Posterior vena cava (tissue), 2 donors: ENCODE measurements around the gene PARP4. TPM values are rescaled to one million over a fixed set of nuclear protein-coding genes. Genes with fewer than 3 reads are reported as not detected.
"Not testable (repeated sequence)": the region's sequence is repeated elsewhere in the genome, so short reads cannot be mapped to it uniquely, and the experiment has no call there.

Experiments used
- DNase-seq: peaks from one replicate; pipeline ENCODE4 v3.0.0-alpha.2; 2020; ENCODE audit warnings: low spot score
- intact Hi-C, 2 donors: fragments of 100-400 bp; cut with DNase I; formaldehyde crosslinking; loops; one replicate each; pipeline versions ENCODE4 v1.14.1 to v1.14.2; 2022 to 2023
- total RNA-seq, 2 donors: library from RNA; stranded (reverse); fragmentation: NEBNext Ultra II Directional; extraction: Animal tissue kit (Norgen Biotek cat#: 25700); gene quantifications; one replicate each; pipeline ENCODE4 v1.2.1, GENCODE V29; 2021
- donor health status: DM: yes; HTN: yes; CAD: no.
- donor health status: DM: yes; HTN: yes; CAD: no.

PARP4 gene
- total RNA-seq, 2 donors from 2014 or later, result 31.5 to 34.0 TPM

- no peak for DNase-seq
- intact Hi-C loops, result no loop called here
These were observed 52.3 kb downstream of the PARP4 start for GRCh38 chr13:24460256-24460655.

DNA sequence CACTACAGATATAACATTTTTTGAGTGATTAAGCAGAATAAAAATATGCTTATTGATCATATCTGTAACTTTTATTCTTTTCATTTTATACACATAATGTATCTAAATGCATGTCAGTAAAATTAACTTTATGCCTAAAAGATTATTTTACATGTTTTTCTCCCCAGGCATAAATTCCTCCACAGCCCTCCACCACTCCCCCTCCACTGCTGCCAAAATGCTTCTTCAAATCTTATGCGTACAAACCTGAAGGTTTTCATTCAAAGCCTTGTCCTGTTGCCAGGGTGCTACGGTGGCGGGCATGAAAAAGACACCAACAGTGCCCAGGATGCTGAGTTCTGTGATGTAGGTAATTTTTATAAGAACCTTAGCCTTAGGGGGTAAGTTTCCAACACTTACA lies 52.9 kb downstream of the PARP4 start:
- DNase-seq, result no peak
- intact Hi-C loops, result no loop called here

- DNase-seq, result no peak
- intact Hi-C loops, result no loop called here
These were observed 53.3 kb downstream of the PARP4 start for GRCh38 chr13:24459234-24459633.

DNA sequence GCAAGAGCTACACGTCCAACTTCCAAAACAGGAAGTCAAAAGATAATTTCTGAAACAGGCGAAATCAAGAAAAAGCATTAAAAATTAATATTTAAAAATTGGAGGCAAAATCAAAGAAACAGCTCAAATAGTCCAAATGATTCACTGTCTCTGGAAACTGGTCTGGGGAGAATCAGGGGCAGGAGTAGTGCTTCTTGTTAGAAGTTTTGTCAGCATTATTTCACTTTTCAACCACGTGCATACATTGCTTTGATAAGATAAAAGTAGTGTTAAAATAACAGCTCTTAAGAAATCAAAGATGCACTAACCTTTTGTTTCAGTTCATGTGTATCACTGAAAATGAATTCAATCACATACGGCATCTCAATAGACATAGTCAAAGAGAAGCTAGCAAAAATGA lies 53.8 kb downstream of the PARP4 start:
- DNase-seq, result no peak
- intact Hi-C loops, result no loop called here

DNA sequence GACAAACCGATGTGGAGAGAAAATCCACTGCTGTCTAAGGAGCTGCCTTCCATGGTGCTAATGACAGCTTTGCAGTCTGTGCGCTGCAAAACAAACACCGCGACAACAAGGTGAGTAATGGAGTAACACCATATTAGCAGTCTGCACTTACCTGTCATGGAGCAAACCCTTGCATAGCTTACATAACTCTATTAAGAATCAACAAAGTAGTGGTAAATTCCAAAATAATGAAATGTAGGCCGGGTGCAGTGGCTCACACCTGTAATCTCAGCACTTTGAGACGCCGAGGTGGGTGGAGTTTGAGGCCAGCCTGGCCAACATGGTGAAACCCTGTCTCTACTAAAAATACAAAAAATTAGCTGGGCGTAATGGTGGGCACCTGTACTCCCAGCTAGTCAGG lies 56.2 kb downstream of the PARP4 start:
- intact Hi-C loops, result no loop called here
- DNase-seq, result no peak

DNA sequence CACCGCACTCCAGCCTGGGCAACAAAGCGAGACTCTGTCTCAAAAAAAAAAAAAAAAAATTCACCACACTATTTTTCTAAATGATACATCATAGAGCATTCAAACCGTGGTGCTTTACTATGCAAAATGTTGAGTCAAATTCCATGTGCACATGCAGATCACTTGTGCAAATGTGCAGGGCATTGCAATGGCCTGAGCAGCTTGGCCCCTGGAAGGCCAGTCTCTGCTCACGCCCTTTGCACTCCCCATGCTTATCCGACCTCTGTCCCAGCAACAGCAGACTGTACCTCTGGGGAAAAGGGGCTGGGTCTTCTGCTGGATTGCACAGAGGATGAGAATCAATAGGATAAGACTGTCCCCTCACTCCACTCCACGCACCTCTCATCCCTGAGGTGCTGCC lies 58.5 kb downstream of the PARP4 start:
- intact Hi-C loops, result no loop called here

DNA sequence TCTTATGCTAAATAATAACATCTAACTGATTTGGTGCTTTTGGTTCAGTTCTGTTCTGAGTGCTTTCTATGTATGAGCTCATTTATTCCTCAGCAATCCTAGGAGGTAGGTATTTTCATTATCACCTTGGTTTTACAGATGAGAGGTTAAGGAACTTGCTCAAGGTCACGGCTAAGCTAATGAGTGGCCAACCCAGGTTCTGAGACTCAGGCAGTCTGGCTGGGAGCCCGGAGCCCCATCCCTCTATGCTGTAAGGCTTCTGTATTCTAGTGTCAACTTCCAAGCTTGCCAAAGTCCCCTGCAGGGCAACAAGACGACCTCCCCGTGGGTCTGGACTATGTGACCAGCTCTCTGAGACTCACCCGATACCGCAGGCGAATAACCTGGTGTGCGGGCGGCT lies 60.5 kb downstream of the PARP4 start:
- intact Hi-C loops, result no loop called here
- DNase-seq, result no peak

More for the DNA sequence above, 58.5 kb downstream of the PARP4 start:
- DNase-seq, result no peak

GRCh38 chr13:24450530-24450929 lies 62.0 kb downstream of the PARP4 start:
- DNase-seq, result no peak
- intact Hi-C loops, result no loop called here

DNA sequence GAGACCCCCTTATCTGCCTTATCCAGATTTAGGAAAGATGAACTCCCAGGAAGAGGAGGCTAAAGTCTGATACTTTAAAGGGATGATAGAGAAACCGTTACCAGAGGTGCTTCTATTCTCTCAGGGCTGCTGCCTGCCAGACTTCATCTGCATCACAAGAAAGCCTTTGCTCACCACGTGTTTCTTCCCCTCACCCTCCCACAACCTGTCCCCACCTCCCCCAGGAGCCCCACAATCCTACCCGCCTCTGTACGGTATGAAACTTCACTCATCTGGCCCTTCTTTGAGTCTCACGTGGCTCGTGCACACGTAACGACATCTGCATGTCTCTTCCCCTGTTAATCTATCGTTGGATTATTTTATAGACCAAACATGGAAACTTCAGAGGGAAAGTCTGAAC lies 67.7 kb downstream of the PARP4 start:
- DNase-seq, intact Hi-C loops: not testable (repeated sequence)

- no peak for DNase-seq
- intact Hi-C loops, result no loop called here
These were observed 69.2 kb downstream of the PARP4 start for GRCh38 chr13:24443366-24443765.

DNA sequence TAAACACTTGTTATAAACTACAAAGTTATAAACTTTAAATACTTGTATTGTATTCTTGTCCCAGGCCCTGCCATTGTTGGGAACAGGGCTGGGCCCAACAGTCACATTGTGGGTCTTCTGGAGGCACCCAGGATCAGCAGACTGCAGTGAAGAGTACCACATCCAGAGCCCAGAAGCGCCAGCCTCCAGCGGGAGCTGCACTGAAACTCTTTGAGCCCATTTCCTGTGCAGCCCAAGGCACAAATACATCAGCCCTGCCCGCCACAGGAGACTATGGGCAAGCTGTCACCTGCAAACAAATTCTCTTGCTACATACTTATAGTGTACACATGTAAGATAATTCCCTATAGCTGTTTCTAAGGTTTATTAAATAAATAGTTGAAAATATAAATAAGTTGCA lies 86.5 kb downstream of the PARP4 start:
- not testable (repeated sequence) for DNase-seq

GRCh38 chr13:24419668-24420067 lies 92.9 kb downstream of the PARP4 start:
- intact Hi-C loops, DNase-seq: not testable (repeated sequence)

More for the DNA sequence above, 86.5 kb downstream of the PARP4 start:
- intact Hi-C loops, result not testable (repeated sequence)

GRCh38 chr13:24407844-24408243 lies 104.7 kb downstream of the PARP4 start:
- intact Hi-C loops, result no loop called here
- DNase-seq, result no peak

GRCh38 chr13:24406524-24406923 lies 106.1 kb downstream of the PARP4 start:
- intact Hi-C loops, result no loop called here
- no peak for DNase-seq

- intact Hi-C loops, result no loop called here
- DNase-seq, result no peak
These were observed 115.8 kb downstream of the PARP4 start for GRCh38 chr13:24396821-24397220.

DNA sequence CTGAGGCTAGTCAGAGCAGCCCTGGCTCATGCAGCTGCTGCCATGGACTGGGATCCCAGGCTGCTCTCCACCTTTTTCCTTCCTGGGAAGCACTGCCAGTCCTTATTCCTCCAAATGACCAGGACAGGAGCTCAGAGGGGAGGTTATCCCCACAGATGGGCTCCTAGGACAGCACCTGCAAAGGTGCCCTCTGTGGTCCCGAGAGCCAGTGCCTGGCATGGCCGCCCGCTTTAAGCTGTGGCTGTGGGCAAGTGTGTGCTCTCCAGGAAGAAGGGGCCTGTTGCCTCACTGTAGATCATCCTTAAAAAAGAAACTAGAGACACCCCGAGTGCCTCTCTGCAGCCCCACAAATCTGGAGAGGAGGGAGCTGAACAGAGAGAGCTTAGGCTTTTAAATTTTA lies 119.6 kb downstream of the PARP4 start:
- no peak for DNase-seq
- intact Hi-C loops, result no loop called here

DNA sequence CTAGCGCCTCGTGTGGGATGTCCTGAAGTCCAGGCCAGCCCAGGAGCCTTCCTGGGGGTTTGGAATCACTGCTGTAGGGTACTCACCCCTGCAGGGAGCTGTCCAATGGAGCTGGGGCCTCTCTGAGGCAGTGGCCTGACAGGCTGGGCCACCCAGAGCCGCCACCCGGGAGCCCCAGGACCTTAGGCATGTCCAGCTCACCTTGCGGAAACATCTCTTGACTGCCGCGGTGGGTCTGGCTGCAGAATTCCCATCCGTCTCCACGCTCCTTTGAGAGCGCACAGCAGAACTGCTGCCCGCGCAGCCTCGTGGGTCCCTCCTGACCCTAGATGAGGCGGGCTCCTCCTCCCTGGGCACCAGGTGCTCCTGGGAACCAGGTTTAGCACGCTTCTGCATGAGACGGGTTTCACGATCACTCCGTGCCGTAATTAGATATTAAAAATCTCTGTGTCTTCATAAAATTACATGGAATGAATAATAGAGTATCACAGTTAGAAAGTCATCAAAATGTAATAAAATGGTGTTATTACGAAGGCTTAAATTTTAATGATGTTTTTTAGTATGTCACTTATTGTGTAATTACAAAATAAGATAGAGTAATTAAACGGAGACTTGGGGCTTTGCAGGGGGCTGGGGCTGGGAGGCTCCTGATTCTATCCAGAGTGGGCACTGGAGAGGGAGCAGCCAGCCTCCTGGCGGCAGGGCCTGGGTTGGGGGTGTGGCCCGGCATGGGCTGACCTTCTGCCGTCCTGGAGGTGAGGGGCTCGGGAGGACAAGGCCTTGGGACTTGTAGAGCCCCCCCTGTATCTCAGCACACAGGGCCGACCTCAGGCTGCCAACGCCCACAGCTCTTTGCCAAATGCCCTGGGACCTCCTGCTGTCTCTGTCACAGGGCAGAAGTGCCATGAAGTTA lies 120.6 kb downstream of the PARP4 start:
- intact Hi-C loops, DNase-seq: not testable (repeated sequence)

GRCh38 chr13:24390795-24391194 lies 121.8 kb downstream of the PARP4 start:
- intact Hi-C loops, DNase-seq: not testable (repeated sequence)

GRCh38 chr13:24389506-24389905 lies 123.1 kb downstream of the PARP4 start:
- DNase-seq, result no peak

GRCh38 chr13:24388743-24389142 lies 123.8 kb downstream of the PARP4 start:
- DNase-seq, intact Hi-C loops: not testable (repeated sequence)

More at GRCh38 chr13:24389506-24389905, 123.1 kb downstream of the PARP4 start:
- intact Hi-C loops, result no loop called here
